GM10266 (cell line): ENCODE results near the gene DNAH6.
"Not testable (repeated sequence)": the region's sequence is repeated elsewhere in the genome, so short reads cannot be mapped to it uniquely, and the experiment has no call there.

Source experiments
- DNase-seq: peaks from one replicate; pipeline ENCODE4 v3.0.0; 2012; ENCODE audit errors: extremely low spot score
- CTCF ChIP-seq: IDR thresholded peaks from 2 replicates; pipeline ENCODE4 v1.5.1; 2012; ENCODE audit warnings: mild to moderate bottlenecking, low read depth; ENCODE audit not compliant: control insufficient read depth, insufficient read depth; ENCODE audit errors: missing control alignments

Gene DNAH6

GRCh38 chr2:84492571-84492970 is 23.7 kb upstream of the DNAH6 start:
- TF ChIP-seq CTCF = no peak
- DNase-seq = no peak

GRCh38 chr2:84493514-84493913 is 22.8 kb upstream of the DNAH6 start:
- TF ChIP-seq CTCF = no peak
- DNase-seq = no peak

GRCh38 chr2:84494070-84494469 is 22.2 kb upstream of the DNAH6 start:
- DNase-seq = no peak

GRCh38 chr2:84495539-84496146 is 20.7 kb upstream of the DNAH6 start:
- peak; percentile 42 for DNase-seq
- peak; percentile 56 for TF ChIP-seq CTCF

More at GRCh38 chr2:84494070-84494469, 22.2 kb upstream of the DNAH6 start:
- no peak for TF ChIP-seq CTCF

GRCh38 chr2:84496386-84496785 is 19.9 kb upstream of the DNAH6 start:
- no peak for TF ChIP-seq CTCF
- no peak for DNase-seq

- no peak for DNase-seq
- no peak for TF ChIP-seq CTCF
These were observed 19.0 kb upstream of the DNAH6 start for GRCh38 chr2:84497285-84497684.

- no peak for TF ChIP-seq CTCF
- no peak for DNase-seq
These were observed 18.0 kb upstream of the DNAH6 start for GRCh38 chr2:84498150-84498799.

GRCh38 chr2:84511024-84511423 is 5.3 kb upstream of the DNAH6 start:
- DNase-seq = not testable (repeated sequence)
